Measurements from ENCODE around the gene TRANK1.

DNA sequence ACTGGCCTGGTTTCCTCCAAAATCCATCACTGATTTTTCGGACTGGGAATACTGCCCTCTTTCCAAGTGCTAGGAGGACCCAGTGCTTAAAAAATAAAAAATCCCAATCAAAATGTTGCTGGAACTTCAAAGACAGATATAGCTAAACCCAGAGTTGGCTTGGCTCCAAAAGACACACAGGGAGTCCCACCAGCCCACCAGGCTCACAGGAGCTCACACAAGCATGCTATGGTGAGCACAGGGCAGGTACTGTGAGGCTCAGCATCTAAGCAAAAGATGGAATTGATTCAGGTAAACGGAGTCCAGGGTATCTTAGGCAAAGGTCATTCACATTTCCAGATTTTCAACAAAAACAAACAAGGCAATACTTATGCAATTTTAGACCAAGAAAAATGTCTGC is 3.7 kb downstream of the TRANK1 start:
- TF ChIP-seq, protein P1, sequence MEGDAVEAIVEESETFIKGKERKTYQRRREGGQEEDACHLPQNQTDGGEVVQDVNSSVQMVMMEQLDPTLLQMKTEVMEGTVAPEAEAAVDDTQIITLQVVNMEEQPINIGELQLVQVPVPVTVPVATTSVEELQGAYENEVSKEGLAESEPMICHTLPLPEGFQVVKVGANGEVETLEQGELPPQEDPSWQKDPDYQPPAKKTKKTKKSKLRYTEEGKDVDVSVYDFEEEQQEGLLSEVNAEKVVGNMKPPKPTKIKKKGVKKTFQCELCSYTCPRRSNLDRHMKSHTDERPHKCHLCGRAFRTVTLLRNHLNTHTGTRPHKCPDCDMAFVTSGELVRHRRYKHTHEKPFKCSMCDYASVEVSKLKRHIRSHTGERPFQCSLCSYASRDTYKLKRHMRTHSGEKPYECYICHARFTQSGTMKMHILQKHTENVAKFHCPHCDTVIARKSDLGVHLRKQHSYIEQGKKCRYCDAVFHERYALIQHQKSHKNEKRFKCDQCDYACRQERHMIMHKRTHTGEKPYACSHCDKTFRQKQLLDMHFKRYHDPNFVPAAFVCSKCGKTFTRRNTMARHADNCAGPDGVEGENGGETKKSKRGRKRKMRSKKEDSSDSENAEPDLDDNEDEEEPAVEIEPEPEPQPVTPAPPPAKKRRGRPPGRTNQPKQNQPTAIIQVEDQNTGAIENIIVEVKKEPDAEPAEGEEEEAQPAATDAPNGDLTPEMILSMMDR (IDR thresholded peaks at IDR 0.05), result no peak
- no peak for TF ChIP-seq POLR2A (IDR thresholded peaks at IDR 0.05)
